Fibroblast of lung (primary cell): ENCODE results near the gene SYTL3. TPM values are rescaled to one million over a fixed set of nuclear protein-coding genes. Genes with fewer than 3 reads are reported as not detected.

Experiments
- DNase-seq, 2 donors: peaks; one replicate each; pipeline versions ENCODE4 v3.0.0 to v3.0.0-alpha.2; 2010; ENCODE audit warnings: low read depth in 2 of 2
- H2AFZ ChIP-seq: 2 replicates; pipeline ENCODE4 v1.5.1; 2012; ENCODE audit warnings: low read length, control low read depth, inconsistent platforms
- H3K27ac ChIP-seq: 2 replicates; pipeline ENCODE4 v1.5.1; 2011; ENCODE audit warnings: low read length, control low read depth; ENCODE audit not compliant: insufficient read depth
- H3K27me3 ChIP-seq: 2 replicates; pipeline ENCODE4 v1.5.1; 2011; ENCODE audit warnings: mild to moderate bottlenecking, low read length; ENCODE audit not compliant: control insufficient read depth, insufficient read depth
- H3K36me3 ChIP-seq: 2 replicates; pipeline ENCODE4 v1.5.1; 2011; ENCODE audit warnings: low read length; ENCODE audit not compliant: control insufficient read depth, insufficient read depth
- H3K4me1 ChIP-seq: 2 replicates; pipeline ENCODE4 v1.5.1; 2011; ENCODE audit warnings: low read length; ENCODE audit not compliant: control insufficient read depth, insufficient read depth; ENCODE audit errors: extremely low read depth
- H3K4me2 ChIP-seq: 2 replicates; pipeline ENCODE4 v1.5.1; 2011; ENCODE audit warnings: low read length, control low read depth; ENCODE audit not compliant: insufficient read depth; ENCODE audit errors: extremely low read depth
- H3K4me3 ChIP-seq, 4 experiments: fragments of 200-600 bp in 1 of 4; sonication (generic) in 1 of 4; replicated peaks in 1 of 4; 2 replicates each; pipeline ENCODE4 v1.5.1; 2011 to 2016; ENCODE audit warnings: low read length in 4 of 4, low read depth in 3 of 4, mild to moderate bottlenecking in 3 of 4, control low read depth in 2 of 4, inconsistent platforms in 1 of 4, mixed read lengths in 1 of 4; ENCODE audit not compliant: insufficient read depth in 1 of 4; ENCODE audit errors: control extremely low read depth in 1 of 4
- H3K79me2 ChIP-seq: 2 replicates; pipeline ENCODE4 v1.5.1; 2012; ENCODE audit warnings: mild to moderate bottlenecking, low read length, inconsistent platforms; ENCODE audit not compliant: control insufficient read depth, insufficient read depth
- H3K9ac ChIP-seq: 2 replicates; pipeline ENCODE4 v1.5.1; 2011; ENCODE audit warnings: mild to moderate bottlenecking, low read length, control low read depth; ENCODE audit not compliant: insufficient read depth
- H3K9me3 ChIP-seq: 2 replicates; pipeline ENCODE4 v1.5.1; 2012; ENCODE audit warnings: low read depth, low read length; ENCODE audit not compliant: control insufficient read depth, insufficient read depth
- H4K20me1 ChIP-seq: 2 replicates; pipeline ENCODE4 v1.5.1; 2011; ENCODE audit warnings: low read length; ENCODE audit not compliant: control insufficient read depth, insufficient read depth; ENCODE audit errors: extremely low read depth
- EZH2 ChIP-seq: IDR thresholded peaks from 2 replicates; pipeline ENCODE4 v1.5.1; 2012; ENCODE audit warnings: low read length, control low read depth, mild to moderate bottlenecking; ENCODE audit errors: missing control alignments
- polyA plus RNA-seq, 2 donors: library from polyadenylated mRNA; depleted of rRNA in 1 of 2; stranded (reverse) in 1 of 2; unstranded in 1 of 2; fragments of >200 nt; gene quantifications; 2 replicates each; pipeline ENCODE4 v1.2.1, GENCODE V29; 2011 to 2012; ENCODE audit warnings: missing spikeins in 1 of 2
- total RNA-seq: library from RNA; depleted of rRNA; stranded (reverse); fragments of >200 nt; gene quantifications from 2 replicates; pipeline ENCODE4 v1.2.1, GENCODE V29; 2014
- TF ChIP-seq, protein P1 (sequence below), 2 donors: IDR thresholded peaks in 1 of 2; conservative IDR thresholded peaks in 1 of 2; 1 replicate in 1 of 2; 2 replicates in 1 of 2; pipeline ENCODE4 v1.5.1; 2011 to 2012; ENCODE audit warnings: low read length in 2 of 2, control low read depth in 1 of 2, inconsistent platforms in 1 of 2, low read depth in 1 of 2, mild to moderate bottlenecking in 1 of 2

The SYTL3 gene
- total and polyA plus RNA-seq, 2 donors (not counting 1 experiment from before 2014, with no cell fraction given), result 0.76 to 4.6 TPM

DNA sequence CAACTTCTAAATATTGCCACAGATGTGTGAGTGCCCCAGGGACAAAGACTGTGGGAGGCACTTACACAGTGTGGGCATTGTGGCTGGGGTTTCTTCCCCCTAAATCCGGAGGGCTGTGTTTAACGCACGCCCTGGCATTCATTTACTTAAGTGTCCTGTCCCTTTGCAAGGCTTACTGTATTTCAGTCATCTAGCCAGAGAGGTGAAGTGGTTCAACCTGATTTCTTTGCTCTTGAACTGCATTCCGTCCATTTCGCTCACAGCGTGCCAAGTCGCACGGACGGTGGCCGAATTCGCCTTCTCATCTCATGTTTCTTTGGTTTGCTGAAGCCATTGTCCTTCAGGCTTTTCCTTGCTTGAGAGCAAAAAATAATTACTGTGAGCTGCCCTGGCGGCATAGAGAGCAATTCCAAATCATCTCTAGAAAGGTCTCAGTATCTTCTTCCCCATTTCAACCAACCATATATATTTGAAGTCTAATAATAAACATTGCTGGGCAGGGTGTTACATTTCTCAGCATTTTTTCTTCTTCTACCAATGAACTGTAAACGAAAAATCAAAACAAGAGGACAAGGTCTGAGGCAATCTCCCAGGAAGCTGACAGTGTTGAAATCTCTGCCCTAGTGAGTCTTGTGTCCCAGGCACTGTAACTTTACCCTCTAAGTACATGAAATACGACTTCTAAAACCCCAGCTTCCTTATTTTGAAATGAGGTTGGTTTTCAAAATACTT is 16.9 kb downstream of the SYTL3 start:
- Histone ChIP-seq H4K20me1 (no peaks in the 10 kb centered on the region), H2AFZ (no peak overlapping the region), H3K27ac (no peak overlapping the region), H3K4me1 (no peaks in the 10 kb centered on the region), H3K36me3 (no peaks in the 10 kb centered on the region), H3K27me3 (no peaks in the 10 kb centered on the region), H3K4me3 (no peak overlapping the region), H3K79me2 (no peaks in the 10 kb centered on the region), H3K9ac (no peak overlapping the region), H3K9me3 (no peaks in the 10 kb centered on the region), H3K4me2 (no peak overlapping the region)
- peak; percentile 21 to 89 for DNase-seq
- no peak for TF ChIP-seq EZH2
- TF ChIP-seq, protein P1, sequence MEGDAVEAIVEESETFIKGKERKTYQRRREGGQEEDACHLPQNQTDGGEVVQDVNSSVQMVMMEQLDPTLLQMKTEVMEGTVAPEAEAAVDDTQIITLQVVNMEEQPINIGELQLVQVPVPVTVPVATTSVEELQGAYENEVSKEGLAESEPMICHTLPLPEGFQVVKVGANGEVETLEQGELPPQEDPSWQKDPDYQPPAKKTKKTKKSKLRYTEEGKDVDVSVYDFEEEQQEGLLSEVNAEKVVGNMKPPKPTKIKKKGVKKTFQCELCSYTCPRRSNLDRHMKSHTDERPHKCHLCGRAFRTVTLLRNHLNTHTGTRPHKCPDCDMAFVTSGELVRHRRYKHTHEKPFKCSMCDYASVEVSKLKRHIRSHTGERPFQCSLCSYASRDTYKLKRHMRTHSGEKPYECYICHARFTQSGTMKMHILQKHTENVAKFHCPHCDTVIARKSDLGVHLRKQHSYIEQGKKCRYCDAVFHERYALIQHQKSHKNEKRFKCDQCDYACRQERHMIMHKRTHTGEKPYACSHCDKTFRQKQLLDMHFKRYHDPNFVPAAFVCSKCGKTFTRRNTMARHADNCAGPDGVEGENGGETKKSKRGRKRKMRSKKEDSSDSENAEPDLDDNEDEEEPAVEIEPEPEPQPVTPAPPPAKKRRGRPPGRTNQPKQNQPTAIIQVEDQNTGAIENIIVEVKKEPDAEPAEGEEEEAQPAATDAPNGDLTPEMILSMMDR (conservative IDR thresholded peaks at IDR 0.05 in 1 of 2, IDR thresholded peaks at IDR 0.05 in 1 of 2; ENCODE audit: low read depth in 1 of 2, low read length in 2 of 2), result no peak

- DNase-seq, result no peak
- Histone ChIP-seq H3K27ac (no peak overlapping the region), H3K79me2 (no peaks in the 10 kb centered on the region), H3K9me3 (no peaks in the 10 kb centered on the region), H3K4me3 (no peak overlapping the region), H2AFZ (no peak overlapping the region), H3K36me3 (no peaks in the 10 kb centered on the region), H3K4me2 (no peak overlapping the region), H4K20me1 (no peaks in the 10 kb centered on the region), H3K27me3 (no peaks in the 10 kb centered on the region), H3K9ac (no peak overlapping the region), H3K4me1 (no peaks in the 10 kb centered on the region)
- TF ChIP-seq EZH2, result no peak
- TF ChIP-seq, protein P1 (conservative IDR thresholded peaks at IDR 0.05 in 1 of 2, IDR thresholded peaks at IDR 0.05 in 1 of 2; ENCODE audit: low read depth in 1 of 2, low read length in 2 of 2), result no peak
Observed at GRCh38 chr6:158667360-158667981, 17.6 kb downstream of the SYTL3 start.

- no peaks in the 10 kb centered on the region for H3K79me2 ChIP-seq
- no peaks in the 10 kb centered on the region for H3K36me3 ChIP-seq
- H3K9ac ChIP-seq, result no peak overlapping the region
Observed at GRCh38 chr6:158668707-158669103, 18.9 kb downstream of the SYTL3 start.

More at GRCh38 chr6:158668707-158669103, 18.9 kb downstream of the SYTL3 start:
- Histone ChIP-seq H3K27me3 (no peaks in the 10 kb centered on the region), H3K27ac (no peak overlapping the region), H3K4me3 (no peak overlapping the region), H3K9me3 (no peaks in the 10 kb centered on the region), H2AFZ (no peak overlapping the region), H3K4me1 (no peaks in the 10 kb centered on the region), H4K20me1 (no peaks in the 10 kb centered on the region), H3K4me2 (no peak overlapping the region)
- no peak for TF ChIP-seq EZH2
- TF ChIP-seq, protein P1 (conservative IDR thresholded peaks at IDR 0.05 in 1 of 2, IDR thresholded peaks at IDR 0.05 in 1 of 2; ENCODE audit: low read depth in 1 of 2, low read length in 2 of 2), result no peak
- DNase-seq, result no peak
